Measurements from ENCODE around the gene CYP4F8. TPM values are rescaled to one million over a fixed set of nuclear protein-coding genes. Genes with fewer than 3 reads are reported as not detected.

CYP4F8 gene, protein sequence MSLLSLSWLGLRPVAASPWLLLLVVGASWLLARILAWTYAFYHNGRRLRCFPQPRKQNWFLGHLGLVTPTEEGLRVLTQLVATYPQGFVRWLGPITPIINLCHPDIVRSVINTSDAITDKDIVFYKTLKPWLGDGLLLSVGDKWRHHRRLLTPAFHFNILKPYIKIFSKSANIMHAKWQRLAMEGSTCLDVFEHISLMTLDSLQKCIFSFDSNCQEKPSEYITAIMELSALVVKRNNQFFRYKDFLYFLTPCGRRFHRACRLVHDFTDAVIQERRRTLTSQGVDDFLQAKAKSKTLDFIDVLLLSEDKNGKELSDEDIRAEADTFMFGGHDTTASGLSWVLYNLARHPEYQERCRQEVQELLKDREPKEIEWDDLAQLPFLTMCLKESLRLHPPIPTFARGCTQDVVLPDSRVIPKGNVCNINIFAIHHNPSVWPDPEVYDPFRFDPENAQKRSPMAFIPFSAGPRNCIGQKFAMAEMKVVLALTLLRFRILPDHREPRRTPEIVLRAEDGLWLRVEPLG
- not detected in 2 replicates for total RNA-seq

DNA sequence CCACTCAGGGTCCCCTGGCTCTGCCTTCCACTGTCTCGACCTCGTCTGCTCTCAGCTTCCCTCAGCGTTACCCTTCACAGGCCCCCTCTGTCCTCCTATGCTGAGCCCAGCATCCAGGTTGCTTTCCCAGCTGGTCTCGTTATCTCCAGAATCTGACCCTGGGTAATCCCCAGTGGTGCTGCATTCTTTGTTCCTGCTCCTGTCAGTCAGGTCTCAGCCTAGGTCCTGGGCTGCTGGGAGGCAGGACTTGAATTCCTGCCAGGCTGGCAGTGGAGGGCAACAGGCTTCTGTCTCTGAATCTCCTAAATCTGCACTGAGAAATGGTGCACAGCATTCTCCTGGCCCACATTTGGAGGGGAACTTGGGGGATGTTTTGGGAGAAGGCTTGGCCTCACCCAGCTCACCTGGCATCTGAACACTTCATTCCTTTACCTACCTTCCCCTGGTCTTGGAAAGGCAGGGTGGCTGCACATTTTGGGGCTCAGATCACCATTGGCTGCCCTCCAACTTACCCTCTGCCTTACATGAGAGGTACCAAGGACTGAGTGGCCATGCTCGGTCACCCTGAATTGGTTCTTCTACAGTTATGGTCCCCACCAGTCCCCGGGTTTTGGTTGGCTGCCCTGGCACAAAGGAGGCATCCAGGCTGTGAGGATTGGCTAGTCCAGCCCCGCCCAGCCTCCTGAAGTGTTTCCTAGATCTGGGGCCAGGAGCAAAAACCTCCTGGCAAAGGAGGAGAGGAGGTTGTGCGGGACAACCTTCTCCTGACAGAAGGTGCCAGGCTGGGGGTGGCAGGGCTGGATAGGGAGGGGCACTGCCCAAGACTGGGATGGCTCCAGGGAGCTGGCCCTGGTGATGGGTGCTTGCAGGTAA is at the start of gene CYP4F8:
Gene CYP4F8 (plus strand): TSS at position 712 of the 873 bp plus-strand sequence. CDS start 399 bp downstream, outside the sequence.

DNA sequence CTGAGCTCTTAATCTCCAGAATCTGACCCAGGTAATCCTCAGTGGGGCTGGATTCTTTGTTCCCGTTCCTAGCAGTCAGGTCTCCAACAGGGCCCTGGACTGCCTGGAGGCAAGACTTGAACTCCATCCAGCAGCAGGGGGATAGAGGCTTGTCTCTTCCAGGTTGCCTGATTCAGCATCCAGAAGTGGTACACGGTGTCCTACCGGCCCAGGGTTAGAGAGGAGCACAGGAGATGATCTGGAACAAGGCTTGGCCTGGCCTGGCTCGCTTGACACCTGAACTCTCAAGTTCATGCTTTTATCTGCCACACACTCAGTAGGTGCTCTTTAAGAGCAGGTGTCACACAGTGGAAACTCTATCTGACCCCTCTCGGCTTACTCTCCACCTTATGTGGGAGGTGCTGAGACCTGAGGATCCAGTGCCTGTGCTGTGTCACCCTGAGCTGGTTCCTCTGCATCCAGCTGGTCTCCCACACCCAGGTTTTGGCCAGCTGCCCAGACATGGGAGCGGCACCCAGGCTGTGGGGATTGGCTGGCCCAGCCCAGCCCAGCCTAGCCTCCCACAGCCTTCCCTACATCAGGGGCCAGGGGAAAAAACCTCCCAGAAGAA is 25.4 kb downstream of the CYP4F8 start, which contains the start of gene CYP4F3:
Gene CYP4F3 (plus strand): TSS at position 604 of the 610 bp plus-strand sequence. CDS start 519 bp downstream, outside the sequence.

DNA sequence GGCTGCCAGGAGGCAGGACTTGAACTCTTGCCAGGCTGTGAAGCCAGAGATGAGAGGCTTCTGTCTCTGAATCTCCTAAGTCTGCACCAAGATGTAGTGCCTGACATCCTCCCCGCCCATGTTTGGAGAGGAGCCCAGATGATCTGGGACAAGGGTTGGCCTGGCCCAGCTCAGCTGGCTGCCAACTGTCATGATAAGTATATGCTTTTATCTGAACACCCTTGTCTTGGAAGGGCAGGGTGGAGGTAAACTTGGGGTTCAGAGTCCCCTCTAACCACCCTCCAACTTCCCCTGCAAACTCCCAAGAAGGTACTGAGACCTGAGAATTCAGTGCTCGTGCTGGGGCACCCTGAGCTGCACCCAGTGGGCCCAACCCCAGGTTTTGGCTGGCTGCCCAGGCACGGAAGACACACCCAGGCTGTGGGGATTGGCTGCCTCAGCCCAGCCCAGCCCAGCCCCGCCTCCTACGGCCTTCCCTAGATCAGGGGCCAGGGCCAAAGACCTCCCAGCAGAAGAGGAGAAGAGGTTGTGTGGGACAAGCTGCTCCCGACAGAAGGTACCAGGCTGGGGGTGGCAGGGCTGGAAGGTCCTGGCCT is 57.7 kb downstream of the CYP4F8 start, which contains the start of gene CYP4F12:
Gene CYP4F12 (plus strand): TSS at position 508 of the 596 bp plus-strand sequence. CDS start 443 bp downstream, outside the sequence.

Other genes starting within 250 kb of the CYP4F8 start
- gene AKAP8, start 235.4 kb upstream of the CYP4F8 start, total RNA-seq: 13.6 and 17.8 TPM in 2 replicates
- gene AKAP8L, start 196.2 kb upstream of the CYP4F8 start, total RNA-seq: 62.9 and 74.2 TPM in 2 replicates
- gene WIZ, start 165.3 kb upstream of the CYP4F8 start, total RNA-seq: 5.8 and 8.0 TPM in 2 replicates
- gene RASAL3, start 150.7 kb upstream of the CYP4F8 start, total RNA-seq: 0.06 and 0.13 TPM in 2 replicates
- gene PGLYRP2, start 135.7 kb upstream of the CYP4F8 start, total RNA-seq: not detected in 2 replicates
- gene CYP4F22, start 106.7 kb upstream of the CYP4F8 start, total RNA-seq: not detected in 2 replicates
- not detected in 2 replicates for gene CYP4F3, start 25.7 kb downstream of the CYP4F8 start, total RNA-seq
- not detected in 2 replicates for gene CYP4F12, start 57.9 kb downstream of the CYP4F8 start, total RNA-seq
- not detected in 2 replicates for gene OR10H2, start 112.8 kb downstream of the CYP4F8 start, total RNA-seq
- not detected in 2 replicates for gene OR10H3, start 122.8 kb downstream of the CYP4F8 start, total RNA-seq
- not detected in 2 replicates for gene OR10H5, start 172.4 kb downstream of the CYP4F8 start, total RNA-seq
- not detected in 2 replicates for gene OR10H1, start 200.4 kb downstream of the CYP4F8 start, total RNA-seq